ENCODE results near the gene FXYD6.

DNA sequence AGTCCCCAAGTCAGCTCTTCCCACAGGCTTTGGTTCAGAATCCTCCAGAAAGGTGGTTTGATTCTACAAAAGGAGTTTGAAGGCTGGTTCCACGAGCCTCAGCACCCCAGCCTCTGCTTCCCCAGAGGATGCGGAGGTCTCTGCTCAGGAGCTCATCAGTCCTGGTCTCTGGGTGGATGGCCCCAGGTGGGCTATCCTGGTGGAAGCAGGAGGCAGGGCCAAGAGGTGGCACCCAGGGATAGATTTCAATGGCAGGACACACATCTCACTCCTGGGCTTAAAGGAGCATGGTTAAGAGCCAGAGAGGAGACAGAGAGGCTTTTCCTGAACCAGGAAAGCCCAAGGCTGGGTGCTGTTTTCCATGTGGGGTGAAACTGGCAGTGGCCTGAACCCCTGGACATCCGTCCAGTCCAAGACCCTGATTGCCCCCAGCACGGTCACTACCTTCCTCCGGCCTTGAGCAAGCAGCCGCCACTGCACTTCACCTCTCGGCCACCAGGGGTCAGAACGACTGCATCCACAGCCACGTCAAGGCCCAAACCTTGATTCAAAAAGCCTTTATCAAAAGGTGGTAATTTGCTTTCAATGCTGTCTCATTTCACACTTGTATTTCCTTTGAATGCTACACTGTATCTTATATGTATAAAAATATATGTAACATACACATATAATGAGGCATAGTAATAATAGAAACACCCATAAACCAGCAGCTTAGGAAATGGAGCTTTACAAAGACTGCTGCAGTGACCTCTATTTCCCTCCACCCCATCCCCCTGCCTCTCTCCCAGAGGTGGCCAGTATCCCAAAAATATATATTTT, 32.6 kb downstream of the FXYD6 start:
- TF ChIP-seq, protein P1, sequence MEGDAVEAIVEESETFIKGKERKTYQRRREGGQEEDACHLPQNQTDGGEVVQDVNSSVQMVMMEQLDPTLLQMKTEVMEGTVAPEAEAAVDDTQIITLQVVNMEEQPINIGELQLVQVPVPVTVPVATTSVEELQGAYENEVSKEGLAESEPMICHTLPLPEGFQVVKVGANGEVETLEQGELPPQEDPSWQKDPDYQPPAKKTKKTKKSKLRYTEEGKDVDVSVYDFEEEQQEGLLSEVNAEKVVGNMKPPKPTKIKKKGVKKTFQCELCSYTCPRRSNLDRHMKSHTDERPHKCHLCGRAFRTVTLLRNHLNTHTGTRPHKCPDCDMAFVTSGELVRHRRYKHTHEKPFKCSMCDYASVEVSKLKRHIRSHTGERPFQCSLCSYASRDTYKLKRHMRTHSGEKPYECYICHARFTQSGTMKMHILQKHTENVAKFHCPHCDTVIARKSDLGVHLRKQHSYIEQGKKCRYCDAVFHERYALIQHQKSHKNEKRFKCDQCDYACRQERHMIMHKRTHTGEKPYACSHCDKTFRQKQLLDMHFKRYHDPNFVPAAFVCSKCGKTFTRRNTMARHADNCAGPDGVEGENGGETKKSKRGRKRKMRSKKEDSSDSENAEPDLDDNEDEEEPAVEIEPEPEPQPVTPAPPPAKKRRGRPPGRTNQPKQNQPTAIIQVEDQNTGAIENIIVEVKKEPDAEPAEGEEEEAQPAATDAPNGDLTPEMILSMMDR (IDR thresholded peaks at IDR 0.05; ENCODE audit: insufficient read depth, low read length): peak; percentile 96
- TF ChIP-seq, protein P2, sequence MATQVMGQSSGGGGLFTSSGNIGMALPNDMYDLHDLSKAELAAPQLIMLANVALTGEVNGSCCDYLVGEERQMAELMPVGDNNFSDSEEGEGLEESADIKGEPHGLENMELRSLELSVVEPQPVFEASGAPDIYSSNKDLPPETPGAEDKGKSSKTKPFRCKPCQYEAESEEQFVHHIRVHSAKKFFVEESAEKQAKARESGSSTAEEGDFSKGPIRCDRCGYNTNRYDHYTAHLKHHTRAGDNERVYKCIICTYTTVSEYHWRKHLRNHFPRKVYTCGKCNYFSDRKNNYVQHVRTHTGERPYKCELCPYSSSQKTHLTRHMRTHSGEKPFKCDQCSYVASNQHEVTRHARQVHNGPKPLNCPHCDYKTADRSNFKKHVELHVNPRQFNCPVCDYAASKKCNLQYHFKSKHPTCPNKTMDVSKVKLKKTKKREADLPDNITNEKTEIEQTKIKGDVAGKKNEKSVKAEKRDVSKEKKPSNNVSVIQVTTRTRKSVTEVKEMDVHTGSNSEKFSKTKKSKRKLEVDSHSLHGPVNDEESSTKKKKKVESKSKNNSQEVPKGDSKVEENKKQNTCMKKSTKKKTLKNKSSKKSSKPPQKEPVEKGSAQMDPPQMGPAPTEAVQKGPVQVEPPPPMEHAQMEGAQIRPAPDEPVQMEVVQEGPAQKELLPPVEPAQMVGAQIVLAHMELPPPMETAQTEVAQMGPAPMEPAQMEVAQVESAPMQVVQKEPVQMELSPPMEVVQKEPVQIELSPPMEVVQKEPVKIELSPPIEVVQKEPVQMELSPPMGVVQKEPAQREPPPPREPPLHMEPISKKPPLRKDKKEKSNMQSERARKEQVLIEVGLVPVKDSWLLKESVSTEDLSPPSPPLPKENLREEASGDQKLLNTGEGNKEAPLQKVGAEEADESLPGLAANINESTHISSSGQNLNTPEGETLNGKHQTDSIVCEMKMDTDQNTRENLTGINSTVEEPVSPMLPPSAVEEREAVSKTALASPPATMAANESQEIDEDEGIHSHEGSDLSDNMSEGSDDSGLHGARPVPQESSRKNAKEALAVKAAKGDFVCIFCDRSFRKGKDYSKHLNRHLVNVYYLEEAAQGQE (IDR thresholded peaks at IDR 0.05; ENCODE audit: insufficient replicate concordance, low read depth): no peak
- TF ChIP-seq GABPA (IDR thresholded peaks at IDR 0.05; ENCODE audit: low read depth) (no peak), SPI1 (IDR thresholded peaks at IDR 0.05; ENCODE audit: borderline replicate concordance, low read depth) (no peak)
